Panc1 (cell line): ENCODE measurements around the gene CCDC32. TPM values are rescaled to one million over a fixed set of nuclear protein-coding genes. Genes with fewer than 3 reads are reported as not detected.

ENCODE experiments used
- ATAC-seq: fragments of 200-7000 bp; cut with Tn5 transposase; 2 replicates; pipeline ENCODE4 v1.9.1; 2020; ENCODE audit warnings: mild to moderate bottlenecking, moderate library complexity
- Bru-seq: library from RNA; stranded (reverse); fragments of 400-500 nt; gene quantifications from one replicate; lab custom pipeline; 2021; lab: Mats Ljungman, UMichigan
- BruChase-seq, 2 experiments: library from RNA; stranded (reverse); fragments of 400-500 nt; gene quantifications; one replicate each; lab custom pipeline; 2021; lab: Mats Ljungman, UMichigan
- BruUV-seq: library from RNA; stranded (reverse); fragments of 400-500 nt; replicated peaks from 2 replicates; lab custom pipeline; 2021; lab: Mats Ljungman, UMichigan
- CTCF ChIA-PET: fragments of 300-600 bp; sonication (Branson Sonifier 250); formaldehyde crosslinking; loops from one replicate; lab custom pipeline; 2022; ENCODE audit warnings: antibody characterized with exemption; lab: Charles Lee
- POLR2A ChIA-PET: fragments of 300-600 bp; sonication (Branson Sonifier 250); formaldehyde crosslinking; loops from one replicate; lab custom pipeline; 2022; ENCODE audit warnings: antibody characterized with exemption; lab: Charles Lee
- DNase-seq: peaks from one replicate; pipeline ENCODE4 v3.0.0-alpha.2; 2010; ENCODE audit warnings: low read depth, low spot score
- H3K27ac ChIP-seq: 2 replicates; pipeline ENCODE4 v1.5.1; 2011; ENCODE audit warnings: mild to moderate bottlenecking, low read length, inconsistent platforms
- H3K27me3 ChIP-seq: fragments of 200-500 bp; sonication (Bioruptor generic); 2 replicates; pipeline ENCODE4 v1.6.0; 2014; ENCODE audit warnings: low read length, inconsistent platforms; ENCODE audit not compliant: control insufficient read depth, insufficient read depth
- H3K36me3 ChIP-seq: fragments of 200-500 bp; sonication (Bioruptor generic); 2 replicates; pipeline ENCODE4 v1.5.1; 2014; ENCODE audit warnings: inconsistent platforms, mild to moderate bottlenecking, low read length, moderate library complexity; ENCODE audit not compliant: control insufficient read depth, insufficient read depth
- H3K4me1 ChIP-seq: 2 replicates; pipeline ENCODE4 v1.5.1; 2011; ENCODE audit warnings: inconsistent platforms, mild to moderate bottlenecking, low read length, moderate library complexity; ENCODE audit not compliant: control insufficient read depth, insufficient read depth
- H3K4me3 ChIP-seq, 2 experiments: 2 replicates each; pipeline ENCODE4 v1.5.1; 2011 to 2012; ENCODE audit warnings: low read depth in 2 of 2, low read length in 2 of 2, mild to moderate bottlenecking in 2 of 2, inconsistent platforms in 1 of 2, moderate library complexity in 1 of 2
- H3K9me3 ChIP-seq: fragments of 200-500 bp; sonication (Bioruptor generic); 2 replicates; pipeline ENCODE4 v1.5.1; 2014; ENCODE audit warnings: low read depth, mild to moderate bottlenecking, inconsistent platforms, low read length, moderate library complexity; ENCODE audit not compliant: control insufficient read depth, insufficient read depth
- POLR2AphosphoS5 ChIP-seq: IDR thresholded peaks from 2 replicates; pipeline ENCODE4 v1.6.1; 2012; ENCODE audit warnings: mild to moderate bottlenecking, low read depth, low read length, moderate library complexity
- SIN3A ChIP-seq: IDR thresholded peaks from 2 replicates; pipeline ENCODE4 v1.6.1; 2012; ENCODE audit warnings: low read depth, mild to moderate bottlenecking, low read length, moderate library complexity, borderline replicate concordance; ENCODE audit not compliant: insufficient read depth
- TCF7L2 ChIP-seq: IDR thresholded peaks from 2 replicates; pipeline ENCODE4 v1.6.1; 2011; ENCODE audit warnings: mild to moderate bottlenecking, low read depth, low read length, inconsistent platforms
- in situ Hi-C: cut with HindIII; loops from 2 replicates; pipeline ENCODE4 v1.10.0; 2016; ENCODE audit warnings: low sequenced_read_pairs, low pct_unique_long_range_greater_than_20kb
- intact Hi-C: fragments of 100-400 bp; cut with micrococcal nuclease; formaldehyde crosslinking; loops from one replicate; pipeline ENCODE4 v1.10.0; 2022; ENCODE audit not compliant: unreplicated experiment
- long read RNA-seq: library from polyadenylated mRNA; unstranded; transcript quantifications from one replicate; pipeline ENCODE4 v2.0.0, GENCODE V29; 2021; ENCODE audit not compliant: unreplicated experiment
- polyA plus RNA-seq: library from polyadenylated mRNA; unstranded; fragments of >200 nt; gene quantifications from one replicate; pipeline ENCODE4 v1.2.1, GENCODE V29; 2012; ENCODE audit warnings: missing spikeins; ENCODE audit not compliant: insufficient read length
- total RNA-seq: library from RNA; stranded (reverse); gene quantifications from one replicate; pipeline ENCODE4 v1.2.1, GENCODE V29; 2021; ENCODE audit not compliant: unreplicated experiment
- TF ChIP-seq, protein P1 (sequence below): fragments of 450-650 bp; IDR thresholded peaks from 2 replicates; pipeline ENCODE4 v1.5.1; 2017; ENCODE audit warnings: mild to moderate bottlenecking
- TF ChIP-seq, protein P2 (sequence below), 2 experiments: IDR thresholded peaks; 2 replicates each; pipeline ENCODE4 v1.6.1; 2011 to 2012; ENCODE audit warnings: low read depth in 2 of 2, control low read depth in 1 of 2, low read length in 1 of 2, mild to moderate bottlenecking in 1 of 2, moderate library complexity in 1 of 2; ENCODE audit not compliant: insufficient read depth in 1 of 2

The CCDC32 gene, protein sequence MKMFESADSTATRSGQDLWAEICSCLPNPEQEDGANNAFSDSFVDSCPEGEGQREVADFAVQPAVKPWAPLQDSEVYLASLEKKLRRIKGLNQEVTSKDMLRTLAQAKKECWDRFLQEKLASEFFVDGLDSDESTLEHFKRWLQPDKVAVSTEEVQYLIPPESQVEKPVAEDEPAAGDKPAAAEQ
- 29.8 TPM for total RNA-seq
- polyA plus RNA-seq: 17.5 TPM
- percentile 78 among the genes with signal in this experiment for Bru-seq, nascent RNA
- BruChase-seq, experiment 1, labeled RNA remaining after a 2-hour chase: percentile 90 among the genes with signal in this experiment
- BruChase-seq, experiment 2, labeled RNA remaining after a 6-hour chase: percentile 86 among the genes with signal in this experiment
- long read RNA-seq, transcript CCDC32-202 (4 exons, 1,519 nt): major isoform, 20 of 39 reads
- long read RNA-seq, partial matches to known transcripts: 1 of 39 reads
- long read RNA-seq, other reads (novel, unspliced or antisense): 15 of 39 reads

DNA sequence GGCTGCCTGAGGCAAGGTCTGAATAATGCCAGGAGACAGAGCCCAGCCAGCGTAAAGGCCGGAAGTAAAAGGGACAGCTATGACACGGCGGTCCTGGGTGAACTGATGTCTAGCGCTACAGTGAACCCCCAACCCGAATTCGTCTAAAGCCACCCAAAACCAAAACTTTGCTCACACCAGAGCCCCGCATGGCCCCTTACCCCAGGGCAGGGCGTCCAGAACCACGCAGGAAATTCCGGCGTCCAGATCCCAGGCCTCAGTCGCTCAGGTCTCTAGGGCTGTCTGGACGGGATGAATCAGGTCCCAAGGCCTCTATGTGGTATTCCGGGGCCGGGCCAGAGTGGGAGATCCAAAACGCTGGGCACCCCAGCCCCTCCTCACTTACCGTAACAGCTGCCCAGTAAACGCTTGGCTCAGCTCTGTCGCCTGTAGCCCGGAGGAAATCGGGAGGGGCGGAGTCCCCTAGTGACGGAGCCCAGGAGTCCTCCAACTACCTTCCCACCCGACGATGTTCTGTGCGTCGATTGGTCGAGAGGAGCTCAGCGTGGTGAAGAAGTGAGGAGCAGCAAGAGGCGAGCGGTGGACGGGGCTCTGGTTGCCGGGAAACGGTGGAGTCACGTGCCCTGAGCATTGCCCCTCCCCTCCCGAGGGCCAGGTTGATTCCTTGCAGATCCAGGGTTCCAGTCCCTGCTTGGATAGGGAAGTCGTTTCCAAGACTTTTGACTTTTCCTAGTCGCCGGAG is at the start of gene CCDC32:
Gene CCDC32 (minus strand): TSS at position 452 of the 742 bp plus-strand sequence. CDS start 2,027 bp downstream, outside the sequence.
- Histone ChIP-seq H3K36me3 (no peaks in the 10 kb centered on the region; the same call in 1 of the 2 replicates), H3K9me3 (no peaks in the 10 kb centered on the region), H3K27ac (peak within 1 kb of the TSS; percentile 92), H3K4me1 (peaks cover 4% of the 10 kb centered on the region; the same call in 1 of the 2 replicates), H3K27me3 (no peaks in the 10 kb centered on the region), H3K4me3 (peak within 1 kb of the TSS; percentile 78 to 95)
- in situ Hi-C loops (no loop called here), intact Hi-C loops (no loop called here)
- ATAC-seq (peak; percentile 98), DNase-seq (peak; percentile 96)
- ChIA-PET POLR2A (interaction anchor here (0.6 to 0.7 kb wide), 2 partner anchors 122 to 148 kb away, joined by 6 to 7 read pairs; no protein-coding TSS in a partner anchor), CTCF (interaction anchor here (0.5 to 0.7 kb wide), 2 partner anchors 95 to 115 kb away, joined by 4 read pairs; no protein-coding TSS in a partner anchor)
- TF ChIP-seq POLR2AphosphoS5 (peak; percentile 82), SIN3A (peak; percentile 78; the same call in 1 of the 2 replicates), TCF7L2 (no peak; the same call in 1 of the 2 replicates)
- TF ChIP-seq, protein P1, sequence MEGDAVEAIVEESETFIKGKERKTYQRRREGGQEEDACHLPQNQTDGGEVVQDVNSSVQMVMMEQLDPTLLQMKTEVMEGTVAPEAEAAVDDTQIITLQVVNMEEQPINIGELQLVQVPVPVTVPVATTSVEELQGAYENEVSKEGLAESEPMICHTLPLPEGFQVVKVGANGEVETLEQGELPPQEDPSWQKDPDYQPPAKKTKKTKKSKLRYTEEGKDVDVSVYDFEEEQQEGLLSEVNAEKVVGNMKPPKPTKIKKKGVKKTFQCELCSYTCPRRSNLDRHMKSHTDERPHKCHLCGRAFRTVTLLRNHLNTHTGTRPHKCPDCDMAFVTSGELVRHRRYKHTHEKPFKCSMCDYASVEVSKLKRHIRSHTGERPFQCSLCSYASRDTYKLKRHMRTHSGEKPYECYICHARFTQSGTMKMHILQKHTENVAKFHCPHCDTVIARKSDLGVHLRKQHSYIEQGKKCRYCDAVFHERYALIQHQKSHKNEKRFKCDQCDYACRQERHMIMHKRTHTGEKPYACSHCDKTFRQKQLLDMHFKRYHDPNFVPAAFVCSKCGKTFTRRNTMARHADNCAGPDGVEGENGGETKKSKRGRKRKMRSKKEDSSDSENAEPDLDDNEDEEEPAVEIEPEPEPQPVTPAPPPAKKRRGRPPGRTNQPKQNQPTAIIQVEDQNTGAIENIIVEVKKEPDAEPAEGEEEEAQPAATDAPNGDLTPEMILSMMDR: no peak
- TF ChIP-seq, protein P2, sequence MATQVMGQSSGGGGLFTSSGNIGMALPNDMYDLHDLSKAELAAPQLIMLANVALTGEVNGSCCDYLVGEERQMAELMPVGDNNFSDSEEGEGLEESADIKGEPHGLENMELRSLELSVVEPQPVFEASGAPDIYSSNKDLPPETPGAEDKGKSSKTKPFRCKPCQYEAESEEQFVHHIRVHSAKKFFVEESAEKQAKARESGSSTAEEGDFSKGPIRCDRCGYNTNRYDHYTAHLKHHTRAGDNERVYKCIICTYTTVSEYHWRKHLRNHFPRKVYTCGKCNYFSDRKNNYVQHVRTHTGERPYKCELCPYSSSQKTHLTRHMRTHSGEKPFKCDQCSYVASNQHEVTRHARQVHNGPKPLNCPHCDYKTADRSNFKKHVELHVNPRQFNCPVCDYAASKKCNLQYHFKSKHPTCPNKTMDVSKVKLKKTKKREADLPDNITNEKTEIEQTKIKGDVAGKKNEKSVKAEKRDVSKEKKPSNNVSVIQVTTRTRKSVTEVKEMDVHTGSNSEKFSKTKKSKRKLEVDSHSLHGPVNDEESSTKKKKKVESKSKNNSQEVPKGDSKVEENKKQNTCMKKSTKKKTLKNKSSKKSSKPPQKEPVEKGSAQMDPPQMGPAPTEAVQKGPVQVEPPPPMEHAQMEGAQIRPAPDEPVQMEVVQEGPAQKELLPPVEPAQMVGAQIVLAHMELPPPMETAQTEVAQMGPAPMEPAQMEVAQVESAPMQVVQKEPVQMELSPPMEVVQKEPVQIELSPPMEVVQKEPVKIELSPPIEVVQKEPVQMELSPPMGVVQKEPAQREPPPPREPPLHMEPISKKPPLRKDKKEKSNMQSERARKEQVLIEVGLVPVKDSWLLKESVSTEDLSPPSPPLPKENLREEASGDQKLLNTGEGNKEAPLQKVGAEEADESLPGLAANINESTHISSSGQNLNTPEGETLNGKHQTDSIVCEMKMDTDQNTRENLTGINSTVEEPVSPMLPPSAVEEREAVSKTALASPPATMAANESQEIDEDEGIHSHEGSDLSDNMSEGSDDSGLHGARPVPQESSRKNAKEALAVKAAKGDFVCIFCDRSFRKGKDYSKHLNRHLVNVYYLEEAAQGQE (IDR thresholded peaks at IDR 0.05; ENCODE audit: insufficient read depth in 1 of 2, low read depth in 2 of 2, low read length in 1 of 2): no peak
- TSS peak; percentile 89 for BruUV-seq

DNA sequence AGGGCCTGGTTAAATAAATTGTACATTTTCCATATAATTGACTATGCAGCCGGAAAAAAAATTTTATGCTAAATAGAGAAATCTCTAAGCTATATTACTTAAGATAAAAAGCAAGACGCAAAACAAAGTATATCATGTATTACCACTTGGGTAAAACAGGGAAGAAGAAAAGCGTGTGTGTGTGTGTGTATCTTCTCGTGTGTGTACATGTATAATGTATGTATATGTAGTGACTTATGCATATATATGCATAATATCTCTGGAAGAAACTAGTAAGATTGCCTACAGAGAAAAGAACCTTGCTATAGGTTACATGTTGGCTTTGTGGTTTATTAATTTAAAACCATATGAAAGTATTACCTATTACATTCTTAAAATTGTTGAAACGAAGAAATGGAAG is 48.2 kb upstream of the CCDC32 start:
- ChIA-PET CTCF (no interaction called here), POLR2A (interaction anchor here (0.6 kb wide), 1 partner anchor 639 kb away, joined by 5 read pairs; no protein-coding TSS in a partner anchor)
- intact Hi-C loops (no loop called here), in situ Hi-C loops (no loop called here)
- Histone ChIP-seq H3K9me3 (no peaks in the 10 kb centered on the region), H3K4me3 (no peak overlapping the region), H3K4me1 (no peaks in the 10 kb centered on the region), H3K27me3 (no peaks in the 10 kb centered on the region), H3K27ac (no peak overlapping the region), H3K36me3 (peaks cover 7% of the 10 kb centered on the region; the same call in 1 of the 2 replicates)
- no peak for DNase-seq
- TF ChIP-seq, protein P1: no peak
- TF ChIP-seq POLR2AphosphoS5: no peak
- TF ChIP-seq TCF7L2: no peak
- no peak for TF ChIP-seq SIN3A
- TF ChIP-seq, protein P2 (IDR thresholded peaks at IDR 0.05; ENCODE audit: insufficient read depth in 1 of 2, low read depth in 2 of 2, low read length in 1 of 2): no peak
- TSS peak; percentile 55 for BruUV-seq
- ATAC-seq: no peak
